GM12801 (cell line): Measurements from ENCODE around the gene ASB18.

Experiments used
- TF ChIP-seq, protein P1 (sequence below): IDR thresholded peaks from one replicate; pipeline ENCODE4 v1.5.1; 2011; ENCODE audit warnings: control low read depth; ENCODE audit not compliant: insufficient read length; ENCODE audit errors: extremely low read depth

The ASB18 gene

DNA sequence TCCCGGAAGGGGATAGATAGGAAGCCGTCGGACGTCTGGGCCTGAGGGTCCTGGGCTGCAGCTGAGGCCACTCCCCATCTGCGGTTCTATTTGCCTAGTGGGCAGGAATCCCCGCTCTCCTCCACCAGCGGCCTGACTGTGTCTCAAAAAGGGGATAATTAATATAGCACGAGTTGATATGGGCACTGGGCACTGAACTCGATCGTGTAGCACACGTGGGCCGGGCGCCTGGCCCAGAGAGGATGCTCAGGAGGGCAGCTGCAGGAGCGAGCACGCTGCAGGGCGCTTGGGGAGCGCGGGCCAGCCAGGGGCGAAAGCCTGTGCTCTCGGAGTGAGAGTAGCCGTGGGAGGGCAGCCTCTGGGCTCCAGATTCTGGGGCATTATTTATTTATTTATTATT, 87.3 kb downstream of the ASB18 start:
- TF ChIP-seq, protein P1, sequence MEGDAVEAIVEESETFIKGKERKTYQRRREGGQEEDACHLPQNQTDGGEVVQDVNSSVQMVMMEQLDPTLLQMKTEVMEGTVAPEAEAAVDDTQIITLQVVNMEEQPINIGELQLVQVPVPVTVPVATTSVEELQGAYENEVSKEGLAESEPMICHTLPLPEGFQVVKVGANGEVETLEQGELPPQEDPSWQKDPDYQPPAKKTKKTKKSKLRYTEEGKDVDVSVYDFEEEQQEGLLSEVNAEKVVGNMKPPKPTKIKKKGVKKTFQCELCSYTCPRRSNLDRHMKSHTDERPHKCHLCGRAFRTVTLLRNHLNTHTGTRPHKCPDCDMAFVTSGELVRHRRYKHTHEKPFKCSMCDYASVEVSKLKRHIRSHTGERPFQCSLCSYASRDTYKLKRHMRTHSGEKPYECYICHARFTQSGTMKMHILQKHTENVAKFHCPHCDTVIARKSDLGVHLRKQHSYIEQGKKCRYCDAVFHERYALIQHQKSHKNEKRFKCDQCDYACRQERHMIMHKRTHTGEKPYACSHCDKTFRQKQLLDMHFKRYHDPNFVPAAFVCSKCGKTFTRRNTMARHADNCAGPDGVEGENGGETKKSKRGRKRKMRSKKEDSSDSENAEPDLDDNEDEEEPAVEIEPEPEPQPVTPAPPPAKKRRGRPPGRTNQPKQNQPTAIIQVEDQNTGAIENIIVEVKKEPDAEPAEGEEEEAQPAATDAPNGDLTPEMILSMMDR = no peak

DNA sequence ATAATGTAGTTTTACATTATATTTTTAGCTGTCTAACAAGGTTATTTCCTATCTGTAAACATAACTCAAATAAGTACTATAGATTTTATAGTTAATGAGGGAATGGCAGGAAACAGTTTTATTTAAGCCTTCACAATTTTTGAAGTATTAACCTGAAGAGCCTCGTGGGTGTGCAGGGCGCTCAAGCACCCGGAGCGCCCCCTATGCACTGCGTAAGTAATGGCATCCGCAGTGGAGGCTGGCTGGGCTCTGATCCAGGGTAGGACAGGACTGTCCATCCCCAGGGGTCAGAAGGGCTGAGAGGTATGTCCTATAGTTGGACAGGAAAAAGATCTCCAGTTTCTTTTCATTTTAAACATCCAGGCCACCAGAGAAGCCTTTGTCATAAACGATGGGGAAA, 87.8 kb downstream of the ASB18 start:
- TF ChIP-seq, protein P1 = no peak

DNA sequence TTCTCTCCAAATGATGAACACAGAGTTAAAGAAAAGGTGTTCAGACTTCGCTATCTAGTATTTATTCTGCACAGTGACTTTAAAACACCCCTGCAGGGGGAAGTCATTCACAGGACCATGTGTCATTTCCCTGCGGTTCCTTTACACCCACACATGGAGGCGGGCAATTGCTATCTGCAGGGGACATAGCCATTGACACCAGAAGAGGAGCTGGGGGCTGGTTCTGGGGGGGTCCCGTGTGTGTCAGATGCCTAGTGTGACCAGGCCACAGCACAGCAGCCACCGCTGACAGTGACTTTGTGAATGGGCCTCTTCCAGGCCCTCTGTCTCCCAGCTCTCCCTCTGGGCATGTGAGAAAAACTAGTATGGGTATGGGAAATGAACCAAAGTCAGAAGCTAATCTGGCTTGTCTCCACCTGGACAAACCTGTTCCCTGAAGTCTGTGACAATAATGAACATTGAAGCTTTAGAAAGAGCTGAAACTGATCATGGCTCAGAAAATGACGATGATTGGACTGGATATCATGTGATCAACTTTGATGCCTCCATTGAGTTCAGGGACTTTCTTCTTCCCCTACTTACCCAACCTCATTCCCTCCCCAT, 88.6 kb downstream of the ASB18 start:
- TF ChIP-seq, protein P1 = no peak

DNA sequence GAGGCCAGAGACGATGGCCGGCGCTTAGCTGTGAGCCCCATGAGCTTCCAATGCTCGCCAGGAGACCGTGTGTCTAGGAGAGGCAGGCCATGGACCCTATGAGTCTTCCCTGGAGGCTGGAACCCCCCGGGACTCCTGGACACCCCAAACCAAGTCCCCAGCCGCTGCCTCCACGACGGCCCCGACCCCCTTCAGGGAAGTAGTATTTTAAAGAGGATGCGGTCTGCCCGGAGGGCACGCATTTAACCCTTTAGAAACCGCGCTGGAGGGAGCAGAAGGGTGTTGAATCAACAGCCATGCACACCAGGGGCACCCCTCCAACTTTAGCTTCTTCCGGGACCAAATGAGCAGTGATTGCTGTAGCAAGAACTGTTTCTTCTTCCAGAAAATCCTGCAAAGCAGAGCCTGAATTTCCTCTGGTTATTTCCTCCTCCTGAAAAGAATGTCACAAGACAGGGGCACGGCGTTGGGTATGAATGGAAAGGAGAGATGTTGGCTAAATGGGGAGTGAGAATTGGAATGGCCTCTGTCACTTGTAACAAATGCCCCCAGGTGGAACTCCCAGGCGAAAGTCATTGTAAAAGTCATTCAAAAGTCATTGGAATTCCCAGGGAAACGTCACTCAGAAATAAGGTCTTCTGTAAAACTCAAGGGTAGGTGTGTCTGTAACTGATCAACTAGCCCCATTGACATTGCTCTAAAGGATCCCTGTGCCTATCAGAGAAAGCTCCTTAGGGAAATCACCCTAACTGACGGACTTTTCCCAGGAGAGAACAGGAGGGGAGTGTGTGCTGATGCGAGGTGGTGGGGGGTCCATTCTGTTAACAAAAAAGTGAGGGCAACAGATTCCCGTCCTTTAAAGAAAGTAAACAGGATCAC, 90.2 kb downstream of the ASB18 start:
- TF ChIP-seq, protein P1 = no peak

DNA sequence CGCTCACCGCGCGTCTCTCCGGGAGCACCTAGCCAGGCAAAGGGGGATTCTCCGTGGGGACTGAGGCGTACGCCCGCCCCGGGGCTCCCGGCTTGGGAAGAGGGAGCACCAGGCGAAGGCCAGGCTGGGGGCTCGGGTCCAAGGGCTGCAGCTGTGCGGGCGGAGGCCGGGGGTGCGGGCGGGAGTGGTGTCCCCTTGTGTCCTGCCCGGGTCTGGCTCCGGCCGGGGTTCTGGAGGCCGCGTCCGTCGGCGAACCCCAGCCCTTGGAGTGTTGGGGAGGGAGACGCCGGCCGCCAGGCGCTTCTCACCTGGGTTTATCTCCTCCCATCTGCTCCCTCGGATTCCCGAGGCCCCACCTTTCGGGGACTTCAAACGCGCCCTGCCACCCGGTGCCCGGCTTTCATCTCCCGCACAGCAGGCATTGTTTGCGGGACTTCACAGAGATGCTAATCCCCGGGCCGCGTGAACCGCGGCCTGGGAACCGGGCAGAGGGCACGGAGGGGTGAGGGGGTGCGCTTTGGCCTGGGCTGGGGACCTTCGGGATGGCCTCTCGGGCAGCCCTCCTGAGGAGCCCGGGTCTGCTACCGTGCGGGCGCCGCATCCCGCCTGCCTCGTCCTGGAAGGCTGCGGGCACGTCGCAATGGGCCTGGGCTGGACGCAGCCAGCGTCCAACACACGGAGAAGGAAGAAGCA, 91.0 kb downstream of the ASB18 start:
- TF ChIP-seq, protein P1 = no peak

DNA sequence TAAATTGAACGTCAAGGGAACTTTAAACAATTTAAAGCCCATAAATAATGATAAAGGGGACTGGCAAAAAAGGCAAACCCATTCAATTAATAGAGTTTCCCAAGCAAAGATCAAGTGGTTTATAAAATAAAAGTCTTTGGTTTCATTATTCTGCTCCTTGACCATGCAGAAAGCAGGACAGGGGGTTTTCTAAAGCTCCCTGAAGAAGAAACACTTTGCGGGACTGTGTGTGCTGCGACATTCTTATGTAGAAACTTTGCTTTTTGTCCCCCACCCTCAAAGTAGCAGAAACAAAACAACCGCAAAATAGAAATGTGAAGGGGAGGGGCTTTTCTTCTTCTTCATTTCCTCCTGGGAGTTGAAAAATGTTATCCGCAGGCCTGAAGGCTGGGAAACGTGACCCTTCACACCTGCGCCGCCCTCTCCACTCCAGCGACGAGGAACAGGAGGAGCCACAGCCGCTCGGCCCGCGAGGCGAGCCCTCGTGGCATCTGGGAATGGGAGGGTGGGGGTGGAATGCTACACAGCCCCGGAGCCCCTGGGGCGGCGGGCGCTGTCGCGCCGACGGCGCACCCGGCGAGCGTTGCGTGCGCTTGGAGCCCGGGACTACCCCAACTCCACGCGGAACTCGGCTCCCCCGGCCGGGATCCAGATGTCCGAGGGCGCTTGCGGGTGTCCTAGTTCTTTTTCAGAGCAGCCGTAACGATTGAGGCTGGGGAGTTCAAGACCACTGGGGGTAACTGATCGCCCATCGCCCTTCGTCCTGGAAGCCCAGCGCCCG, 91.8 kb downstream of the ASB18 start:
- TF ChIP-seq, protein P1 = no peak
